Lung (tissue), 12 donors: ENCODE measurements around the gene DAB1. TPM values are rescaled to one million over a fixed set of nuclear protein-coding genes. Genes with fewer than 3 reads are reported as not detected.

Source experiments
- ATAC-seq: fragments of 200-7000 bp; cut with Tn5 transposase; one replicate; pipeline ENCODE4 v1.9.1; 2020; ENCODE audit warnings: moderate number of reproducible peaks; ENCODE audit not compliant: insufficient read depth, low FRiP score
- DNase-seq, 3 donors: peaks; one replicate each; pipeline ENCODE4 v3.0.0-alpha.2; 2013 to 2017
- H3K27ac ChIP-seq, 2 donors: one replicate each; pipeline ENCODE4 v1.5.1; 2013; ENCODE audit warnings: mild to moderate bottlenecking in 2 of 2, moderate library complexity in 2 of 2, control low read depth in 1 of 2, inconsistent platforms in 1 of 2, low read depth in 1 of 2, low read length in 1 of 2
- H3K27me3 ChIP-seq, 3 donors: one replicate each; pipeline ENCODE4 v1.5.1; 2013; ENCODE audit warnings: low read length in 2 of 3; ENCODE audit not compliant: control insufficient read depth in 3 of 3, insufficient read depth in 3 of 3
- H3K36me3 ChIP-seq, 4 donors: one replicate each; pipeline ENCODE4 v1.5.1; 2013; ENCODE audit warnings: low read length in 4 of 4, mild to moderate bottlenecking in 1 of 4, moderate library complexity in 1 of 4; ENCODE audit not compliant: control insufficient read depth in 4 of 4, insufficient read depth in 4 of 4
- H3K4me1 ChIP-seq, 5 donors: one replicate each; pipeline ENCODE4 v1.5.1; 2013; ENCODE audit warnings: low read length in 5 of 5, mild to moderate bottlenecking in 2 of 5, moderate library complexity in 1 of 5; ENCODE audit not compliant: control insufficient read depth in 5 of 5, insufficient read depth in 5 of 5
- H3K4me3 ChIP-seq: one replicate; pipeline ENCODE4 v1.5.1; 2013; ENCODE audit warnings: mild to moderate bottlenecking, control low read depth, moderate library complexity
- H3K9ac ChIP-seq, 2 donors: one replicate each; pipeline ENCODE4 v1.5.1; 2013; ENCODE audit warnings: low read length in 2 of 2, control low read depth in 1 of 2; ENCODE audit not compliant: insufficient read depth in 1 of 2
- H3K9me3 ChIP-seq, 4 donors: one replicate each; pipeline ENCODE4 v1.5.1; 2013; ENCODE audit warnings: low read length in 3 of 4, mild to moderate bottlenecking in 1 of 4, moderate library complexity in 1 of 4; ENCODE audit not compliant: control insufficient read depth in 4 of 4, insufficient read depth in 3 of 4
- CTCF ChIP-seq: IDR thresholded peaks from 2 replicates; pipeline ENCODE4 v1.5.1; 2012; ENCODE audit warnings: mild to moderate bottlenecking; ENCODE audit errors: control extremely low read depth, extremely low read depth
- WGBS, 2 donors: extraction: QIAGEN DNeasy Blood & Tissue Kit; methylation state at CpG; one replicate each; pipeline ENCODE4 v1.1.7; 2013; 5-methylcytosine and 5-hydroxymethylcytosine counted together
- polyA plus RNA-seq, 2 donors: library from polyadenylated mRNA; stranded (reverse); fragments of 200-250 nt; gene quantifications; one replicate each; pipeline ENCODE4 v1.2.1, GENCODE V29; 2013
- total RNA-seq, 2 donors: library from RNA; depleted of rRNA in 1 of 2; stranded (reverse); fragments of >200 nt in 1 of 2; gene quantifications; one replicate each; pipeline ENCODE4 v1.2.1, GENCODE V29; 2014 to 2021
- donor health status: control.
- donor health status: control.
- donor health status: Bipolar disorder and iron deficiency.
- donor health status: healthy.
- donor health status: DM: yes; HTN: yes; CAD: no.

Gene DAB1
- total and polyA plus RNA-seq, 4 donors, result 0.06 to 0.77 (median 0.10) TPM

DNA sequence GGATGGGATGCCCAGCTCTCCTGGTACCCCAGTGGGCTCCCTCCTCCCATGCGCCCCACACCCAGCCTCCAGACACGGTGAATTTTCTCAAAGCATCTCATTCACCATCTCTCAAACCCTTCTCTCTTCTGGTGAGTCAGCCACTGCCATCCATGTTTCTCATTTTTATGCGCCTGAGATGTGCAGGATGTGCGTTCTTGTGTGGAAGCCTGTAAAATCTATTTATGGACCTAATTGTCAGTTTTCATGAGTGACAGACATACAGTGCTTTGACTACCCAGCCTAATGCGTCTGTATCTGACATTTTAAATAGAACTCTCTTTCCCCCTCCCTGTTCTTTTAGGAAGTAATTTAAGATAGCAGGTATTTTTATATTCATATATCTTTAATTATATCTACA is 158.8 kb downstream of the DAB1 start:
- Histone ChIP-seq H3K27me3 (no peaks in the 10 kb centered on the region), H3K4me3 (no peak overlapping the region), H3K9ac (no peak overlapping the region), H3K9me3 (peaks cover 0 to 2% (median 0%) of the 10 kb centered on the region in 4 donors), H3K27ac (no peak overlapping the region), H3K4me1 (no peaks in the 10 kb centered on the region), H3K36me3 (no peaks in the 10 kb centered on the region)
- no peak for TF ChIP-seq CTCF
- DNase-seq (no peak), ATAC-seq (no peak)
- whole genome bisulfite sequencing, 2 donors, result 87 to 89% methylated on average over 5 of the region's 5 CpGs

DNA sequence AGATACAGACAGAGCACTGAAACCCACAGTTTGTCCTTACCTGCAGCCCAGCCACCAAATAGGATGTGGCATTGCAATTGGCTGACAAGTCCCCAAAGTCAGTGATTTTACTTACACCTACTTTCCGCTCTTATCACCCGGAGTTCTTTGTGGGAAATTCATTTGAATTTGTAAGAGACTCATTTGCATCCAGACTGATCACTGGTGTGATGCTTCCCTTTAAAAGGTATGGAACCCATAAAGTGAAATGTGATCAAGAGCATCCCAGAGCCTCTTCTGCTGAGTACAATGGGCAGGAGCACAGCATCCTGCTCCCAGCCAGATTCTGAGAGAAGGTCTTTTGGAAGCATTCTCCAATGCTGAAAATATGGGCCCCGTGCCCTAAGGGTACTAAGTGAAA is 161.4 kb downstream of the DAB1 start:
- no peak for TF ChIP-seq CTCF
- H3K27ac ChIP-seq, result no peak overlapping the region
- WGBS, 2 donors, result 89 to 92% methylated on average over 3 of the region's 3 CpGs
- H3K4me3 ChIP-seq, result no peak overlapping the region
- DNase-seq, result no peak
- H3K9me3 ChIP-seq, result peaks cover 0 to 3% (median 0%) of the 10 kb centered on the region in 4 donors
- no peaks in the 10 kb centered on the region for H3K27me3 ChIP-seq
- H3K36me3 ChIP-seq, result no peaks in the 10 kb centered on the region
- ATAC-seq, result no peak
- no peak overlapping the region for H3K9ac ChIP-seq
- no peaks in the 10 kb centered on the region for H3K4me1 ChIP-seq

- no peak for DNase-seq
- H3K9me3 ChIP-seq, result peaks cover 0 to 2% (median 0%) of the 10 kb centered on the region in 4 donors
- no peak for ATAC-seq
- H3K27ac ChIP-seq, result no peak overlapping the region
- no peaks in the 10 kb centered on the region for H3K27me3 ChIP-seq
- H3K4me3 ChIP-seq, result no peak overlapping the region
- H3K4me1 ChIP-seq, result no peaks in the 10 kb centered on the region
- TF ChIP-seq CTCF, result no peak
- no peak overlapping the region for H3K9ac ChIP-seq
- no peaks in the 10 kb centered on the region for H3K36me3 ChIP-seq
- WGBS, 2 donors, result 91 to 96% methylated on average over 5 of the region's 5 CpGs
Measured at GRCh38 chr1:57258557-57259325, 165.1 kb downstream of the DAB1 start.
